Astrocyte (in vitro differentiated cells and primary cell): Measurements from ENCODE around the gene PEX5L. TPM values are rescaled to one million over a fixed set of nuclear protein-coding genes. Genes with fewer than 3 reads are reported as not detected.

Source experiments
- DNase-seq: peaks from one replicate; pipeline ENCODE4 v3.0.0-alpha.2; 2010; ENCODE audit warnings: low read depth
- FAIRE-seq: peaks from 2 replicates; lab custom pipeline; 2011; peaks lifted over from hg19 to GRCh38; lab: Jason Lieb, UNC
- H2AFZ ChIP-seq: 2 replicates; pipeline ENCODE4 v1.6.0; 2012; ENCODE audit warnings: low read depth, low read length, inconsistent platforms
- H3K27ac ChIP-seq: 2 replicates; pipeline ENCODE4 v1.5.1; 2011; ENCODE audit warnings: low read depth, low read length, inconsistent platforms
- H3K27me3 ChIP-seq: 2 replicates; pipeline ENCODE4 v1.6.0; 2011; ENCODE audit warnings: low read length, inconsistent platforms; ENCODE audit not compliant: insufficient read depth
- H3K36me3 ChIP-seq: 2 replicates; pipeline ENCODE4 v1.5.1; 2011; ENCODE audit warnings: low read length, inconsistent platforms; ENCODE audit not compliant: insufficient read depth
- H3K4me1 ChIP-seq: 2 replicates; pipeline ENCODE4 v1.5.1; 2011; ENCODE audit warnings: low read length, inconsistent platforms; ENCODE audit not compliant: insufficient read depth
- H3K4me2 ChIP-seq: 2 replicates; pipeline ENCODE4 v1.6.0; 2012; ENCODE audit warnings: low read length, inconsistent platforms
- H3K4me3 ChIP-seq: 2 replicates; pipeline ENCODE4 v1.5.1; 2011; ENCODE audit warnings: low read depth, mild to moderate bottlenecking, low read length, inconsistent platforms; ENCODE audit not compliant: insufficient read depth
- H3K79me2 ChIP-seq: 2 replicates; pipeline ENCODE4 v1.6.0; 2012; ENCODE audit warnings: mild to moderate bottlenecking, low read length, inconsistent platforms; ENCODE audit not compliant: insufficient read depth
- H3K9ac ChIP-seq: 2 replicates; pipeline ENCODE4 v1.6.0; 2012; ENCODE audit warnings: mild to moderate bottlenecking, low read length, inconsistent platforms
- H3K9me3 ChIP-seq: 2 replicates; pipeline ENCODE4 v1.5.1; 2012; ENCODE audit warnings: low read depth, mild to moderate bottlenecking, low read length, inconsistent platforms; ENCODE audit not compliant: insufficient read depth
- H4K20me1 ChIP-seq: 2 replicates; pipeline ENCODE4 v1.6.0; 2012; ENCODE audit warnings: low read length, inconsistent platforms; ENCODE audit not compliant: insufficient read depth
- H3K27ac Mint-ChIP-seq: one replicate; pipeline ENCODE4 v1.8.0; 2021; ENCODE audit warnings: mild to moderate bottlenecking, mixed read lengths; ENCODE audit not compliant: unreplicated experiment
- H3K27me3 Mint-ChIP-seq: one replicate; pipeline ENCODE4 v1.8.0; 2021; ENCODE audit warnings: low read depth, mixed read lengths; ENCODE audit not compliant: unreplicated experiment
- H3K36me3 Mint-ChIP-seq: one replicate; pipeline ENCODE4 v1.8.0; 2021; ENCODE audit warnings: low read depth, mixed read lengths; ENCODE audit not compliant: unreplicated experiment
- H3K4me1 Mint-ChIP-seq: one replicate; pipeline ENCODE4 v1.8.0; 2021; ENCODE audit warnings: low read depth, mixed read lengths; ENCODE audit not compliant: unreplicated experiment
- H3K4me3 Mint-ChIP-seq: one replicate; pipeline ENCODE4 v1.8.0; 2021; ENCODE audit warnings: mild to moderate bottlenecking, moderate library complexity, mixed read lengths; ENCODE audit not compliant: unreplicated experiment
- H3K9me3 Mint-ChIP-seq: one replicate; pipeline ENCODE4 v1.8.0; 2021; ENCODE audit warnings: mild to moderate bottlenecking, mixed read lengths; ENCODE audit not compliant: unreplicated experiment
- EZH2 ChIP-seq: IDR thresholded peaks from 2 replicates; pipeline ENCODE4 v1.6.1; 2012; ENCODE audit warnings: mild to moderate bottlenecking, low read length, inconsistent platforms; ENCODE audit not compliant: insufficient read depth
- total RNA-seq: library from RNA; stranded (reverse); gene quantifications from 2 replicates; pipeline ENCODE4 v1.2.1, GENCODE V29; 2021
- TF ChIP-seq, protein P1 (sequence below): IDR thresholded peaks from 2 replicates; pipeline ENCODE4 v1.5.1; 2011; ENCODE audit warnings: low read depth, mild to moderate bottlenecking, inconsistent platforms, low read length, moderate library complexity; ENCODE audit not compliant: insufficient read depth

The PEX5L gene
- total RNA-seq, 1 donor from 2014 or later: 0.43 TPM

- Mint-ChIP-seq H3K9me3 (no peaks in the 10 kb centered on the region), H3K36me3 (no peaks in the 10 kb centered on the region), H3K4me1 (no peaks in the 10 kb centered on the region), H3K4me3 (no peak overlapping the region), H3K27me3 (no peaks in the 10 kb centered on the region), H3K27ac (no peak overlapping the region)
- Histone ChIP-seq H3K27ac (no peak overlapping the region), H2AFZ (no peak overlapping the region), H3K27me3 (no peaks in the 10 kb centered on the region), H3K4me2 (no peak overlapping the region), H3K9ac (no peak overlapping the region), H3K9me3 (no peaks in the 10 kb centered on the region), H3K4me1 (peaks cover 6% of the 10 kb centered on the region), H4K20me1 (no peaks in the 10 kb centered on the region), H3K36me3 (peaks cover 14% of the 10 kb centered on the region), H3K79me2 (no peaks in the 10 kb centered on the region), H3K4me3 (no peak overlapping the region)
- DNase-seq (peak; percentile 70), FAIRE-seq (no peak)
- TF ChIP-seq, protein P1, sequence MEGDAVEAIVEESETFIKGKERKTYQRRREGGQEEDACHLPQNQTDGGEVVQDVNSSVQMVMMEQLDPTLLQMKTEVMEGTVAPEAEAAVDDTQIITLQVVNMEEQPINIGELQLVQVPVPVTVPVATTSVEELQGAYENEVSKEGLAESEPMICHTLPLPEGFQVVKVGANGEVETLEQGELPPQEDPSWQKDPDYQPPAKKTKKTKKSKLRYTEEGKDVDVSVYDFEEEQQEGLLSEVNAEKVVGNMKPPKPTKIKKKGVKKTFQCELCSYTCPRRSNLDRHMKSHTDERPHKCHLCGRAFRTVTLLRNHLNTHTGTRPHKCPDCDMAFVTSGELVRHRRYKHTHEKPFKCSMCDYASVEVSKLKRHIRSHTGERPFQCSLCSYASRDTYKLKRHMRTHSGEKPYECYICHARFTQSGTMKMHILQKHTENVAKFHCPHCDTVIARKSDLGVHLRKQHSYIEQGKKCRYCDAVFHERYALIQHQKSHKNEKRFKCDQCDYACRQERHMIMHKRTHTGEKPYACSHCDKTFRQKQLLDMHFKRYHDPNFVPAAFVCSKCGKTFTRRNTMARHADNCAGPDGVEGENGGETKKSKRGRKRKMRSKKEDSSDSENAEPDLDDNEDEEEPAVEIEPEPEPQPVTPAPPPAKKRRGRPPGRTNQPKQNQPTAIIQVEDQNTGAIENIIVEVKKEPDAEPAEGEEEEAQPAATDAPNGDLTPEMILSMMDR: peak; percentile 57
- TF ChIP-seq EZH2: no peak
Measured at GRCh38 chr3:179768080-179768479, 268.7 kb downstream of the PEX5L start.

- no peak overlapping the region for H3K4me2 ChIP-seq
- no peak for TF ChIP-seq EZH2
- TF ChIP-seq, protein P1: no peak
- H3K27me3 ChIP-seq: no peaks in the 10 kb centered on the region
- Mint-ChIP-seq H3K27ac (no peak overlapping the region), H3K4me1 (no peaks in the 10 kb centered on the region), H3K9me3 (no peaks in the 10 kb centered on the region), H3K36me3 (peaks cover 2% of the 10 kb centered on the region), H3K27me3 (no peaks in the 10 kb centered on the region), H3K4me3 (no peak overlapping the region)
- no peak overlapping the region for H3K4me3 ChIP-seq
- H3K27ac ChIP-seq: no peak overlapping the region
- no peak overlapping the region for H3K9ac ChIP-seq
- DNase-seq (no peak), FAIRE-seq (no peak)
- H2AFZ ChIP-seq: no peak overlapping the region
- peaks cover 16% of the 10 kb centered on the region for H3K36me3 ChIP-seq
- H3K9me3 ChIP-seq: no peaks in the 10 kb centered on the region
- H4K20me1 ChIP-seq: no peaks in the 10 kb centered on the region
- no peaks in the 10 kb centered on the region for H3K79me2 ChIP-seq
- peaks cover 6% of the 10 kb centered on the region for H3K4me1 ChIP-seq
Measured at GRCh38 chr3:179766416-179767133, 270.2 kb downstream of the PEX5L start.

DNA sequence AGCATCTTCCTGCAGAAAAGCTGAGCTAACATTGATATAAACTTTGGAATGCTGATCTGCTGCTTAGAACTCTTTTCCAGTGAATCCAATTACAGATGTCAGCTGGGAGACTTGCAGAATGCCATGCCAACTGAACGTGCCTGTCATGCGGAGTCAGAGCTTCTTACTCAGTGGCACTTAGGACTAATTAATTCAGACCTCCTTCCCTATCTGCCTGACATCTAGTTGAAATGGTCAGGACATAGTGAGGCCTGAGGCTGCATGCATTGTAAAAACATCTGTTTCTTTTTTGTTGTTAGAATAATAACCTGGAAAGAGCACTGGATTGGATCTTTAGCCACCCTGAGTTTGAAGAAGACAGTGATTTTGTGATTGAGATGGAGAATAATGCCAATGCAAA is 271.3 kb downstream of the PEX5L start:
- FAIRE-seq: no peak
- H3K36me3 Mint-ChIP-seq: peaks cover 4% of the 10 kb centered on the region
- Histone ChIP-seq H3K36me3 (peaks cover 16% of the 10 kb centered on the region), H3K9me3 (no peaks in the 10 kb centered on the region), H3K27ac (no peak overlapping the region), H3K4me2 (no peak overlapping the region), H4K20me1 (no peaks in the 10 kb centered on the region), H3K4me3 (no peak overlapping the region), H3K79me2 (no peaks in the 10 kb centered on the region), H3K9ac (no peak overlapping the region), H2AFZ (no peak overlapping the region), H3K4me1 (peaks cover 12% of the 10 kb centered on the region), H3K27me3 (no peaks in the 10 kb centered on the region)
- H3K27me3 Mint-ChIP-seq: no peaks in the 10 kb centered on the region
- H3K9me3 Mint-ChIP-seq: no peaks in the 10 kb centered on the region
- H3K27ac Mint-ChIP-seq: no peak overlapping the region
- no peak overlapping the region for H3K4me3 Mint-ChIP-seq
- no peak for TF ChIP-seq EZH2
- TF ChIP-seq, protein P1: no peak
- no peak for DNase-seq
- H3K4me1 Mint-ChIP-seq: peaks cover 4% of the 10 kb centered on the region
